H9 (cell line): ENCODE results near the gene ANO9. TPM values are rescaled to one million over a fixed set of nuclear protein-coding genes. Genes with fewer than 3 reads are reported as not detected.

ENCODE experiments used
- DNase-seq: peaks from one replicate; pipeline ENCODE4 v3.0.0-alpha.2; 2017
- H2AFZ ChIP-seq: one replicate; pipeline ENCODE4 v1.6.1; 2013; ENCODE audit warnings: mild to moderate bottlenecking, low read length, control low read depth, moderate library complexity
- H2AK5ac ChIP-seq: 2 replicates; pipeline ENCODE4 v1.6.1; 2013; ENCODE audit warnings: low read length, control low read depth, mixed read lengths; ENCODE audit not compliant: insufficient read length
- H2BK120ac ChIP-seq: one replicate; pipeline ENCODE4 v1.6.1; 2013; ENCODE audit warnings: low read depth, mild to moderate bottlenecking, low read length, control low read depth, inconsistent platforms; ENCODE audit not compliant: poor library complexity, severe bottlenecking
- H2BK12ac ChIP-seq: 2 replicates; pipeline ENCODE4 v1.6.1; 2013; ENCODE audit warnings: low read length, control low read depth, mixed read lengths, low read depth; ENCODE audit not compliant: insufficient read length
- H2BK15ac ChIP-seq: 2 replicates; pipeline ENCODE4 v1.6.1; 2013; ENCODE audit warnings: low read depth, low read length, control low read depth
- H2BK20ac ChIP-seq: one replicate; pipeline ENCODE4 v1.6.1; 2013; ENCODE audit warnings: low read depth, mild to moderate bottlenecking, low read length, control low read depth, inconsistent platforms; ENCODE audit not compliant: poor library complexity, severe bottlenecking
- H2BK5ac ChIP-seq: 2 replicates; pipeline ENCODE4 v1.6.1; 2013; ENCODE audit warnings: low read length, control low read depth, mixed read lengths; ENCODE audit not compliant: insufficient read length
- H3K14ac ChIP-seq: 2 replicates; pipeline ENCODE4 v1.6.1; 2013; ENCODE audit warnings: low read length, control low read depth; ENCODE audit not compliant: insufficient read depth
- H3K18ac ChIP-seq: 2 replicates; pipeline ENCODE4 v1.6.1; 2013; ENCODE audit warnings: low read depth, mild to moderate bottlenecking, mixed read lengths, low read length, control low read depth; ENCODE audit not compliant: insufficient read length
- H3K23ac ChIP-seq: 2 replicates; pipeline ENCODE4 v1.6.1; 2013; ENCODE audit warnings: low read length, control low read depth, mixed read lengths, low read depth; ENCODE audit not compliant: insufficient read length
- H3K23me2 ChIP-seq: 2 replicates; pipeline ENCODE4 v1.6.1; 2013; ENCODE audit warnings: low read depth, mild to moderate bottlenecking, mixed read lengths, low read length, control low read depth; ENCODE audit not compliant: insufficient read length, poor library complexity, severe bottlenecking
- H3K27ac ChIP-seq: 2 replicates; pipeline ENCODE4 v1.5.1; 2013; ENCODE audit warnings: low read length, control low read depth, mixed read lengths, low read depth; ENCODE audit not compliant: insufficient read length
- H3K27me3 ChIP-seq: 2 replicates; pipeline ENCODE4 v1.6.1; 2013; ENCODE audit warnings: low read length, control low read depth, inconsistent platforms; ENCODE audit not compliant: insufficient read depth
- H3K4ac ChIP-seq: 2 replicates; pipeline ENCODE4 v1.6.1; 2013; ENCODE audit warnings: low read depth, mild to moderate bottlenecking, control low read depth, inconsistent platforms, low read length, moderate library complexity
- H3K4me1 ChIP-seq: 2 replicates; pipeline ENCODE4 v1.6.1; 2013; ENCODE audit warnings: low read length, control low read depth, inconsistent platforms; ENCODE audit not compliant: insufficient read depth
- H3K4me2 ChIP-seq: 2 replicates; pipeline ENCODE4 v1.6.1; 2013; ENCODE audit warnings: low read length, control low read depth, mixed read lengths; ENCODE audit not compliant: insufficient read length, insufficient read depth
- H3K56ac ChIP-seq: 2 replicates; pipeline ENCODE4 v1.6.1; 2013; ENCODE audit warnings: low read depth, mild to moderate bottlenecking, mixed read lengths, low read length, control low read depth; ENCODE audit not compliant: insufficient read length
- H3K79me1 ChIP-seq: 2 replicates; pipeline ENCODE4 v1.6.1; 2013; ENCODE audit warnings: low read depth, mild to moderate bottlenecking, moderate library complexity, low read length, control low read depth, inconsistent platforms; ENCODE audit not compliant: insufficient read depth, poor library complexity, severe bottlenecking
- H3K79me2 ChIP-seq: 2 replicates; pipeline ENCODE4 v1.6.1; 2013; ENCODE audit warnings: low read length, control low read depth, inconsistent platforms; ENCODE audit not compliant: insufficient read depth
- H3K9ac ChIP-seq: 2 replicates; pipeline ENCODE4 v1.6.1; 2013; ENCODE audit warnings: low read length, control low read depth, mixed read lengths; ENCODE audit not compliant: insufficient read length; ENCODE audit errors: extremely low read depth
- H3K9me3 ChIP-seq: one replicate; pipeline ENCODE4 v1.6.1; 2013; ENCODE audit warnings: low read depth, low read length, inconsistent platforms; ENCODE audit not compliant: control insufficient read depth
- H3T11ph ChIP-seq: one replicate; pipeline ENCODE4 v1.6.1; 2013; ENCODE audit warnings: mild to moderate bottlenecking, low read length, control low read depth, inconsistent platforms
- H4K20me1 ChIP-seq: one replicate; pipeline ENCODE4 v1.6.1; 2013; ENCODE audit not compliant: control insufficient read depth, insufficient read length, insufficient read depth
- H4K5ac ChIP-seq: 2 replicates; pipeline ENCODE4 v1.6.1; 2013; ENCODE audit warnings: low read depth, mild to moderate bottlenecking, mixed read lengths, low read length, control low read depth; ENCODE audit not compliant: insufficient read length
- H4K8ac ChIP-seq: replicated peaks from 2 replicates; pipeline ENCODE4 v1.6.1; 2013; ENCODE audit warnings: low read length, control low read depth, mixed read lengths, low read depth; ENCODE audit not compliant: insufficient read length
- H4K91ac ChIP-seq: 2 replicates; pipeline ENCODE4 v1.6.1; 2013; ENCODE audit warnings: low read depth, mild to moderate bottlenecking, moderate library complexity, mixed read lengths, low read length, control low read depth; ENCODE audit not compliant: insufficient read length
- H3K27ac Mint-ChIP-seq, 3 experiments: 2 replicates in 2 of 3; 3 replicates in 1 of 3; pipeline ENCODE4 v1.8.0; 2020 to 2021; ENCODE audit warnings: mixed read lengths in 3 of 3, mild to moderate bottlenecking in 1 of 3, moderate library complexity in 1 of 3
- H3K27me3 Mint-ChIP-seq: 2 replicates; pipeline ENCODE4 v1.8.0; 2021; ENCODE audit warnings: low read depth, mild to moderate bottlenecking, moderate library complexity, mixed read lengths
- H3K36me3 Mint-ChIP-seq, 3 experiments: 2 replicates in 2 of 3; 3 replicates in 1 of 3; pipeline ENCODE4 v1.8.0; 2020 to 2021; ENCODE audit warnings: low read depth in 3 of 3, mixed read lengths in 3 of 3; ENCODE audit not compliant: insufficient read depth in 1 of 3
- H3K4me1 Mint-ChIP-seq, 2 experiments: 2 replicates each; pipeline ENCODE4 v1.8.0; 2020; ENCODE audit warnings: mixed read lengths in 2 of 2
- H3K4me3 Mint-ChIP-seq, 2 experiments: 2 replicates in 1 of 2; 3 replicates in 1 of 2; pipeline ENCODE4 v1.8.0; 2020 to 2021; ENCODE audit warnings: mild to moderate bottlenecking in 2 of 2, mixed read lengths in 2 of 2, moderate library complexity in 1 of 2
- H3K9me3 Mint-ChIP-seq, 2 experiments: 2 replicates in 1 of 2; 3 replicates in 1 of 2; pipeline ENCODE4 v1.8.0; 2020; ENCODE audit warnings: mild to moderate bottlenecking in 2 of 2, mixed read lengths in 2 of 2, moderate library complexity in 1 of 2
- CTCF ChIP-seq: fragments of 200-600 bp; sonication (generic); conservative IDR thresholded peaks from 3 replicates; pipeline ENCODE4 v1.8.0; 2021; ENCODE audit warnings: antibody characterized with exemption, mild to moderate bottlenecking
- WGBS: extraction: QIAGEN DNeasy Blood & Tissue Kit; methylation state at CpG from one replicate; pipeline ENCODE4 v1.1.7; 2013; ENCODE audit warnings: missing lambda C conversion rate, low lambda C conversion rate, mixed read lengths; ENCODE audit not compliant: insufficient read length; ENCODE audit errors: extremely low coverage; 5-methylcytosine and 5-hydroxymethylcytosine counted together
- total RNA-seq: library from RNA; stranded (reverse); gene quantifications from 2 replicates; pipeline ENCODE4 v1.2.1, GENCODE V29; 2021

The ANO9 gene
- total RNA-seq, 1 experiment from 2014 or later, result 13.1 TPM

GRCh38 chr11:446891-447290 is 5.1 kb upstream of the ANO9 start:
- WGBS, result no CpG with 5 or more reads among the region's 7 CpGs
- no peak for DNase-seq

More at GRCh38 chr11:446891-447290, 5.1 kb upstream of the ANO9 start:
- H2BK12ac ChIP-seq, result no peak overlapping the region
- peaks cover 10% of the 10 kb centered on the region for H3K23me2 ChIP-seq
- H3K79me2 ChIP-seq, result peaks cover 5% of the 10 kb centered on the region; the same call in 1 of the 2 replicates
- H3K9ac ChIP-seq, result no peak overlapping the region
- peaks cover 0 to 2% of the 10 kb centered on the region in 2 experiments; a peak in 1 of 5 replicates for H3K9me3 Mint-ChIP-seq
- H4K20me1 ChIP-seq, result no peaks in the 10 kb centered on the region
- no peak overlapping the region for H2AK5ac ChIP-seq
- H3K4me1 Mint-ChIP-seq, result peaks cover 16 to 22% of the 10 kb centered on the region in 2 experiments
- H3K4me1 ChIP-seq, result no peaks in the 10 kb centered on the region
- no peak overlapping the region for H3K4me3 Mint-ChIP-seq
- H3K79me1 ChIP-seq, result peaks cover 5% of the 10 kb centered on the region
- H4K8ac ChIP-seq, result no peak overlapping the region
- TF ChIP-seq CTCF, result no peak
- no peak overlapping the region for H3K27ac Mint-ChIP-seq
- no peak overlapping the region for H4K5ac ChIP-seq
- no peak overlapping the region for H2BK20ac ChIP-seq
- H3K9me3 ChIP-seq, result no peaks in the 10 kb centered on the region
- H2BK120ac ChIP-seq, result no peak overlapping the region
- H3K27ac ChIP-seq, result no peak overlapping the region
- H3K27me3 Mint-ChIP-seq, result peaks cover 5% of the 10 kb centered on the region
- H3K18ac ChIP-seq, result no peak overlapping the region
- no peak overlapping the region for H3K14ac ChIP-seq
- H3K23ac ChIP-seq, result no peak overlapping the region
- H3K4ac ChIP-seq, result no peak overlapping the region
- no peak overlapping the region for H3K4me2 ChIP-seq
- no peak overlapping the region for H4K91ac ChIP-seq
- H3K36me3 Mint-ChIP-seq, result peaks cover 0 to 3% (median 0%) of the 10 kb centered on the region in 3 experiments; a peak in 3 of 7 replicates
- H2AFZ ChIP-seq, result no peak overlapping the region
- no peak overlapping the region for H2BK15ac ChIP-seq
- no peaks in the 10 kb centered on the region for H3K27me3 ChIP-seq
- H2BK5ac ChIP-seq, result no peak overlapping the region
- H3T11ph ChIP-seq, result no peak overlapping the region
- H3K56ac ChIP-seq, result no peak overlapping the region
